HCT116 (cell line): ENCODE data around the gene PCDHGC5. TPM values are rescaled to one million over a fixed set of nuclear protein-coding genes. Genes with fewer than 3 reads are reported as not detected.

Experiments used
- ATAC-seq: fragments of 200-7000 bp; cut with Tn5 transposase; 2 replicates; pipeline ENCODE4 v1.9.1; 2020; ENCODE audit warnings: mild to moderate bottlenecking, moderate library complexity
- BruUV-seq: library from RNA; stranded (reverse); fragments of 400-500 nt; replicated peaks from 2 replicates; lab custom pipeline; 2021; lab: Mats Ljungman, UMichigan
- CTCF ChIA-PET: fragments of 300-600 bp; sonication (Branson Sonifier 250); formaldehyde crosslinking; loops from one replicate; lab custom pipeline; 2021; ENCODE audit warnings: antibody characterized with exemption; lab: Charles Lee
- POLR2A ChIA-PET: fragments of 300-600, 350-600 bp; sonication (Branson Sonifier 250); formaldehyde crosslinking; loops from one replicate; lab custom pipeline; 2021; ENCODE audit warnings: antibody characterized with exemption; lab: Charles Lee
- RAD21 ChIA-PET, 2 experiments: fragments of 300-600 bp; sonication (Branson Sonifier 250); formaldehyde crosslinking; loops; one replicate each; lab custom pipeline; 2023; ENCODE audit warnings: low total read pairs in 2 of 2; ENCODE audit not compliant: uncharacterized antibody in 2 of 2, unreplicated experiment in 2 of 2, low non-redundant PET in 1 of 2; lab: Charles Lee
- DNase-seq: peaks from one replicate; pipeline ENCODE4 v3.0.0-alpha.2; 2010; ENCODE audit warnings: low read depth, low spot score
- H2AFZ ChIP-seq: fragments of 200-600 bp; shearing (Covaris generic), sonication (generic); 2 replicates; pipeline ENCODE4 v1.6.1; 2017; ENCODE audit warnings: low read depth, mixed run types, mixed read lengths, antibody characterized with exemption, low read length; ENCODE audit not compliant: poor library complexity, severe bottlenecking
- H3K27ac ChIP-seq: 2 replicates; pipeline ENCODE4 v1.5.1; 2012; ENCODE audit warnings: low read depth, low read length
- H3K27me3 ChIP-seq: fragments of 200-600 bp; sonication (generic); 2 replicates; pipeline ENCODE4 v1.6.1; 2016; ENCODE audit warnings: mixed run types, low read length, mixed read lengths; ENCODE audit not compliant: insufficient read depth
- H3K36me3 ChIP-seq, 2 experiments: fragments of 200-500 bp in 1 of 2; fragments of 200-600 bp in 1 of 2; sonication (Bioruptor generic) in 1 of 2; sonication (generic) in 1 of 2; 2 replicates each; pipeline versions ENCODE4 v1.5.1 to v1.6.1; 2014 to 2016; ENCODE audit warnings: low read length in 2 of 2, inconsistent platforms in 1 of 2, mixed read lengths in 1 of 2, mixed run types in 1 of 2; ENCODE audit not compliant: insufficient read depth in 2 of 2, control insufficient read depth in 1 of 2
- H3K4me1 ChIP-seq, 2 experiments: fragments of 200-600 bp in 1 of 2; sonication (generic) in 1 of 2; 2 replicates each; pipeline versions ENCODE4 v1.5.1 to v1.6.1; 2012 to 2017; ENCODE audit warnings: low read length in 2 of 2, inconsistent platforms in 1 of 2, mild to moderate bottlenecking in 1 of 2, mixed read lengths in 1 of 2, mixed run types in 1 of 2, moderate library complexity in 1 of 2; ENCODE audit not compliant: insufficient read depth in 2 of 2, control insufficient read depth in 1 of 2
- H3K4me2 ChIP-seq: fragments of 200-600 bp; sonication (generic); 2 replicates; pipeline ENCODE4 v1.6.1; 2017; ENCODE audit warnings: mixed run types, low read length, mixed read lengths
- H3K4me3 ChIP-seq, 2 experiments: fragments of 200-600 bp in 1 of 2; sonication (generic) in 1 of 2; replicated peaks in 1 of 2; 2 replicates each; pipeline ENCODE4 v1.5.1; 2011 to 2016; ENCODE audit warnings: low read length in 2 of 2, control low read depth in 1 of 2, low read depth in 1 of 2, mild to moderate bottlenecking in 1 of 2, mixed read lengths in 1 of 2, mixed run types in 1 of 2
- H3K79me2 ChIP-seq: fragments of 200-600 bp; sonication (generic); 2 replicates; pipeline ENCODE4 v1.6.1; 2017; ENCODE audit warnings: mild to moderate bottlenecking, mixed run types, low read length, moderate library complexity, mixed read lengths; ENCODE audit not compliant: insufficient read depth
- H3K9ac ChIP-seq: fragments of 200-600 bp; sonication (generic); 2 replicates; pipeline ENCODE4 v1.6.1; 2016; ENCODE audit warnings: low read length, mixed read lengths
- H3K9me2 ChIP-seq: fragments of 200-600 bp; sonication (generic), shearing (Covaris generic); 2 replicates; pipeline ENCODE4 v1.6.1; 2017; ENCODE audit warnings: mixed run types, mild to moderate bottlenecking, moderate library complexity; ENCODE audit not compliant: insufficient read depth
- H3K9me3 ChIP-seq, 2 experiments: fragments of 200-500 bp in 1 of 2; fragments of 200-600 bp in 1 of 2; sonication (Bioruptor generic) in 1 of 2; sonication (generic) in 1 of 2; 2 replicates each; pipeline ENCODE4 v1.6.1; 2014 to 2017; ENCODE audit warnings: low read length in 2 of 2, mixed read lengths in 2 of 2, inconsistent platforms in 1 of 2, low read depth in 1 of 2, mild to moderate bottlenecking in 1 of 2, mixed run types in 1 of 2, moderate library complexity in 1 of 2; ENCODE audit not compliant: control insufficient read depth in 1 of 2, insufficient read depth in 1 of 2
- H4K20me1 ChIP-seq: fragments of 200-600 bp; sonication (generic), shearing (Covaris generic); 2 replicates; pipeline ENCODE4 v1.6.1; 2017; ENCODE audit warnings: mixed run types, mild to moderate bottlenecking, moderate library complexity; ENCODE audit not compliant: insufficient read depth
- CBX3 ChIP-seq: IDR thresholded peaks from 2 replicates; pipeline ENCODE4 v1.6.1; 2012; ENCODE audit warnings: low read depth
- ELF1 ChIP-seq: IDR thresholded peaks from 2 replicates; pipeline ENCODE4 v1.6.1; 2012; ENCODE audit warnings: low read depth, borderline replicate concordance
- EZH2 ChIP-seq: fragments of 200-600 bp; sonication (generic); IDR thresholded peaks from 2 replicates; pipeline ENCODE4 v1.6.1; 2017; ENCODE audit warnings: antibody characterized with exemption, mixed run types
- EZH2phosphoT487 ChIP-seq: fragments of 200-600 bp; IDR thresholded peaks from 2 replicates; pipeline ENCODE4 v1.6.1; 2018; ENCODE audit warnings: antibody characterized with exemption, borderline replicate concordance
- FOSL1 ChIP-seq: IDR thresholded peaks from 2 replicates; pipeline ENCODE4 v1.6.1; 2012; ENCODE audit warnings: low read depth
- JUND ChIP-seq: IDR thresholded peaks from 2 replicates; pipeline ENCODE4 v1.6.1; 2012
- POLR2A ChIP-seq: IDR thresholded peaks from 2 replicates; pipeline ENCODE4 v1.7.0; 2011; ENCODE audit warnings: borderline replicate concordance; ENCODE audit not compliant: insufficient read depth, insufficient read length; ENCODE audit errors: extremely low read depth
- POLR2AphosphoS5 ChIP-seq: IDR thresholded peaks from 2 replicates; pipeline ENCODE4 v1.6.1; 2011; ENCODE audit warnings: mild to moderate bottlenecking, low read depth, low read length, moderate library complexity
- RAD21 ChIP-seq: IDR thresholded peaks from 2 replicates; pipeline ENCODE4 v1.6.1; 2012; ENCODE audit warnings: low read depth, mild to moderate bottlenecking
- SIN3A ChIP-seq: IDR thresholded peaks from 2 replicates; pipeline ENCODE4 v1.6.1; 2012; ENCODE audit warnings: low read depth
- SP1 ChIP-seq: IDR thresholded peaks from 2 replicates; pipeline ENCODE4 v1.6.1; 2012; ENCODE audit warnings: low read depth
- SRF ChIP-seq: IDR thresholded peaks from 2 replicates; pipeline ENCODE4 v1.6.1; 2012; ENCODE audit warnings: low read depth
- TCF7L2 ChIP-seq: IDR thresholded peaks from 2 replicates; pipeline ENCODE4 v1.7.0; 2011; ENCODE audit warnings: borderline replicate concordance, inconsistent platforms; ENCODE audit not compliant: insufficient read depth, insufficient read length; ENCODE audit errors: extremely low read depth
- ZFX ChIP-seq: fragments of 450-650 bp; IDR thresholded peaks from 2 replicates; pipeline ENCODE4 v1.6.1; 2017
- ZNF274 ChIP-seq: fragments of 200-500 bp; sonication (Bioruptor generic); IDR thresholded peaks from 2 replicates; pipeline ENCODE4 v1.6.1; 2014; ENCODE audit warnings: mild to moderate bottlenecking, low read depth, low read length, inconsistent platforms
- intact Hi-C: fragments of 100-400 bp; cut with micrococcal nuclease; formaldehyde crosslinking; loops from 2 replicates; pipeline ENCODE4 v1.10.0; 2022
- total RNA-seq: library from RNA; stranded (reverse); gene quantifications from one replicate; pipeline ENCODE4 v1.2.1, GENCODE V29; 2021; ENCODE audit not compliant: unreplicated experiment
- TF ChIP-seq, protein P1 (sequence below): IDR thresholded peaks from 2 replicates; pipeline ENCODE4 v1.6.1; 2012
- TF ChIP-seq, protein P2 (sequence below), 3 experiments: fragments of 200-600 bp in 1 of 3; sonication (generic) in 1 of 3; IDR thresholded peaks in 2 of 3; conservative IDR thresholded peaks in 1 of 3; 2 replicates each; pipeline ENCODE4 v1.5.1; 2012 to 2017; ENCODE audit warnings: low read depth in 2 of 3, low read length in 2 of 3, antibody characterized with exemption in 1 of 3, borderline replicate concordance in 1 of 3, control low read depth in 1 of 3, mild to moderate bottlenecking in 1 of 3, mixed read lengths in 1 of 3, mixed run types in 1 of 3, moderate library complexity in 1 of 3; ENCODE audit not compliant: insufficient read depth in 1 of 3
- TF ChIP-seq, protein P3 (sequence below): IDR thresholded peaks from 2 replicates; pipeline ENCODE4 v1.6.1; 2011; ENCODE audit warnings: mild to moderate bottlenecking, low read length, moderate library complexity; ENCODE audit not compliant: insufficient replicate concordance; ENCODE audit errors: extremely low read depth

The PCDHGC5 gene
- total RNA-seq, 1 experiment from 2014 or later = not detected

DNA sequence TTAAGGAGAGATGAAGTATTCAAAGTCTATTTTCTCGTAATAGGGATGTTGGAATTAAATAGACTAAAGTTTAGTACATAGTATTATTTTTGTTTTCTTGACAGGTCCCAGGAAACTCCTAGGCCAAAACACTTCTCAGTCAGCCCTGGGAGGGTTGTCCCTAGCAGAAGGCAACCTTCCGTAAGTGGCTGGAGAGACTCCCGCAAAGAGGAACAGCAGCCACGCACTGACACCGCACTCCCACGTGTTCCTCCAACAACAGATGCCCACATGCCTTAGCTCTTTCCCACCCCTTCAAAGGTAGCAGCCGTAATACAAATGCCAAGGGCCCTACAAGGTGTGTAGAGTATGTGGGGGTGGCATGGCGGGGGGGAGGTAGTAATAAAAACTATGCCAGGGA is 28.4 kb downstream of the PCDHGC5 start:
- no peaks in the 10 kb centered on the region for H4K20me1 ChIP-seq
- no peak overlapping the region for H3K27ac ChIP-seq
- intact Hi-C loops = loop anchor here (5.0 kb wide), 1 partner anchor 790 kb away; no protein-coding TSS in a partner anchor
- no peaks in the 10 kb centered on the region for H3K9me3 ChIP-seq
- RAD21 ChIA-PET = no interaction called here
- H3K27me3 ChIP-seq = no peaks in the 10 kb centered on the region
- no peak overlapping the region for H3K4me2 ChIP-seq
- ATAC-seq (no peak), DNase-seq (no peak)
- POLR2A ChIA-PET = no interaction called here
- peaks cover 27 to 49% of the 10 kb centered on the region in 2 experiments for H3K4me1 ChIP-seq
- no peaks in the 10 kb centered on the region for H3K9me2 ChIP-seq
- TF ChIP-seq POLR2AphosphoS5 (no peak), RAD21 (no peak), ZFX (no peak), EZH2 (no peak), FOSL1 (no peak), POLR2A (no peak), TCF7L2 (no peak), ELF1 (no peak), JUND (no peak), EZH2phosphoT487 (no peak), ZNF274 (no peak), SP1 (no peak), SIN3A (no peak), SRF (no peak), CBX3 (no peak)
- TF ChIP-seq, protein P1, sequence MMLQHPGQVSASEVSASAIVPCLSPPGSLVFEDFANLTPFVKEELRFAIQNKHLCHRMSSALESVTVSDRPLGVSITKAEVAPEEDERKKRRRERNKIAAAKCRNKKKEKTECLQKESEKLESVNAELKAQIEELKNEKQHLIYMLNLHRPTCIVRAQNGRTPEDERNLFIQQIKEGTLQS = no peak
- TF ChIP-seq, protein P2, sequence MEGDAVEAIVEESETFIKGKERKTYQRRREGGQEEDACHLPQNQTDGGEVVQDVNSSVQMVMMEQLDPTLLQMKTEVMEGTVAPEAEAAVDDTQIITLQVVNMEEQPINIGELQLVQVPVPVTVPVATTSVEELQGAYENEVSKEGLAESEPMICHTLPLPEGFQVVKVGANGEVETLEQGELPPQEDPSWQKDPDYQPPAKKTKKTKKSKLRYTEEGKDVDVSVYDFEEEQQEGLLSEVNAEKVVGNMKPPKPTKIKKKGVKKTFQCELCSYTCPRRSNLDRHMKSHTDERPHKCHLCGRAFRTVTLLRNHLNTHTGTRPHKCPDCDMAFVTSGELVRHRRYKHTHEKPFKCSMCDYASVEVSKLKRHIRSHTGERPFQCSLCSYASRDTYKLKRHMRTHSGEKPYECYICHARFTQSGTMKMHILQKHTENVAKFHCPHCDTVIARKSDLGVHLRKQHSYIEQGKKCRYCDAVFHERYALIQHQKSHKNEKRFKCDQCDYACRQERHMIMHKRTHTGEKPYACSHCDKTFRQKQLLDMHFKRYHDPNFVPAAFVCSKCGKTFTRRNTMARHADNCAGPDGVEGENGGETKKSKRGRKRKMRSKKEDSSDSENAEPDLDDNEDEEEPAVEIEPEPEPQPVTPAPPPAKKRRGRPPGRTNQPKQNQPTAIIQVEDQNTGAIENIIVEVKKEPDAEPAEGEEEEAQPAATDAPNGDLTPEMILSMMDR (IDR thresholded peaks at IDR 0.05 in 2 of 3, conservative IDR thresholded peaks at IDR 0.05 in 1 of 3; ENCODE audit: borderline replicate concordance in 1 of 3, insufficient read depth in 1 of 3, low read depth in 2 of 3, low read length in 2 of 3) = no peak
- TF ChIP-seq, protein P3, sequence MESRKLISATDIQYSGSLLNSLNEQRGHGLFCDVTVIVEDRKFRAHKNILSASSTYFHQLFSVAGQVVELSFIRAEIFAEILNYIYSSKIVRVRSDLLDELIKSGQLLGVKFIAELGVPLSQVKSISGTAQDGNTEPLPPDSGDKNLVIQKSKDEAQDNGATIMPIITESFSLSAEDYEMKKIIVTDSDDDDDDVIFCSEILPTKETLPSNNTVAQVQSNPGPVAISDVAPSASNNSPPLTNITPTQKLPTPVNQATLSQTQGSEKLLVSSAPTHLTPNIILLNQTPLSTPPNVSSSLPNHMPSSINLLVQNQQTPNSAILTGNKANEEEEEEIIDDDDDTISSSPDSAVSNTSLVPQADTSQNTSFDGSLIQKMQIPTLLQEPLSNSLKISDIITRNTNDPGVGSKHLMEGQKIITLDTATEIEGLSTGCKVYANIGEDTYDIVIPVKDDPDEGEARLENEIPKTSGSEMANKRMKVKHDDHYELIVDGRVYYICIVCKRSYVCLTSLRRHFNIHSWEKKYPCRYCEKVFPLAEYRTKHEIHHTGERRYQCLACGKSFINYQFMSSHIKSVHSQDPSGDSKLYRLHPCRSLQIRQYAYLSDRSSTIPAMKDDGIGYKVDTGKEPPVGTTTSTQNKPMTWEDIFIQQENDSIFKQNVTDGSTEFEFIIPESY = no peak
- H3K36me3 ChIP-seq = peaks cover 6 to 32% of the 10 kb centered on the region in 2 experiments; a peak in 2 of 4 replicates
- no peak overlapping the region for H3K9ac ChIP-seq
- H3K4me3 ChIP-seq = no peak overlapping the region
- H3K79me2 ChIP-seq = peaks cover 9% of the 10 kb centered on the region; the same call in 1 of the 2 replicates
- no TSS peak for BruUV-seq
- H2AFZ ChIP-seq = no peak overlapping the region
- CTCF ChIA-PET = no interaction called here
